OCI-LY7 (cell line): Measurements from ENCODE around the gene TRMT10C.

ENCODE experiments used
- CTCF ChIP-seq: fragments of 200-600 bp; sonication (generic); conservative IDR thresholded peaks from 2 replicates; pipeline ENCODE4 v1.5.1; 2014; ENCODE audit warnings: mild to moderate bottlenecking, antibody characterized with exemption, low read length, moderate library complexity, mixed read lengths
- EZH2phosphoT487 ChIP-seq: fragments of 200-600 bp; sonication (generic); IDR thresholded peaks from 2 replicates; pipeline ENCODE4 v1.6.1; 2018; ENCODE audit warnings: low read depth, borderline replicate concordance, mild to moderate bottlenecking, mixed run types, antibody characterized with exemption, low read length, moderate library complexity, mixed read lengths

- TF ChIP-seq CTCF (no peak), EZH2phosphoT487 (no peak)
These were observed 31.6 kb upstream of the TRMT10C start for GRCh38 chr3:101529816-101530685.
